Endothelial cell (in vitro differentiated cells): ENCODE results near the gene MT1G. TPM values are rescaled to one million over a fixed set of nuclear protein-coding genes. Genes with fewer than 3 reads are reported as not detected.

Experiments
- DNase-seq: peaks from one replicate; pipeline ENCODE4 v3.0.0; 2021; ENCODE audit warnings: low spot score
- H3K27ac Mint-ChIP-seq: one replicate; pipeline ENCODE4 v1.8.0; 2021; ENCODE audit warnings: mixed read lengths, inconsistent platforms; ENCODE audit not compliant: unreplicated experiment
- H3K27me3 Mint-ChIP-seq: one replicate; pipeline ENCODE4 v1.8.0; 2021; ENCODE audit warnings: mild to moderate bottlenecking, moderate library complexity, mixed read lengths, inconsistent platforms; ENCODE audit not compliant: unreplicated experiment
- H3K36me3 Mint-ChIP-seq: one replicate; pipeline ENCODE4 v1.8.0; 2021; ENCODE audit warnings: mild to moderate bottlenecking, low read depth, mixed read lengths, inconsistent platforms; ENCODE audit not compliant: unreplicated experiment
- H3K4me1 Mint-ChIP-seq: one replicate; pipeline ENCODE4 v1.8.0; 2021; ENCODE audit warnings: mild to moderate bottlenecking, mixed read lengths, inconsistent platforms; ENCODE audit not compliant: unreplicated experiment
- H3K4me3 Mint-ChIP-seq: one replicate; pipeline ENCODE4 v1.8.0; 2021; ENCODE audit warnings: mild to moderate bottlenecking, mixed read lengths, inconsistent platforms; ENCODE audit not compliant: unreplicated experiment
- H3K9me3 Mint-ChIP-seq: one replicate; pipeline ENCODE4 v1.8.0; 2021; ENCODE audit warnings: mixed read lengths, inconsistent platforms; ENCODE audit not compliant: unreplicated experiment
- total RNA-seq: library from RNA; stranded (reverse); fragmentation: NEBNext Ultra II Directional; extraction: Animal tissue kit (Norgen Biotek cat#: 25700); gene quantifications from one replicate; pipeline ENCODE4 v1.2.1, GENCODE V29; 2021; ENCODE audit not compliant: unreplicated experiment
- TF ChIP-seq, protein P1 (sequence below): fragments of 200-600 bp; sonication (generic); IDR thresholded peaks from one replicate; pipeline ENCODE4 v1.5.0; 2021; ENCODE audit warnings: antibody characterized with exemption; ENCODE audit not compliant: unreplicated experiment

Gene MT1G
- total RNA-seq, 1 donor from 2014 or later = not detected

DNA sequence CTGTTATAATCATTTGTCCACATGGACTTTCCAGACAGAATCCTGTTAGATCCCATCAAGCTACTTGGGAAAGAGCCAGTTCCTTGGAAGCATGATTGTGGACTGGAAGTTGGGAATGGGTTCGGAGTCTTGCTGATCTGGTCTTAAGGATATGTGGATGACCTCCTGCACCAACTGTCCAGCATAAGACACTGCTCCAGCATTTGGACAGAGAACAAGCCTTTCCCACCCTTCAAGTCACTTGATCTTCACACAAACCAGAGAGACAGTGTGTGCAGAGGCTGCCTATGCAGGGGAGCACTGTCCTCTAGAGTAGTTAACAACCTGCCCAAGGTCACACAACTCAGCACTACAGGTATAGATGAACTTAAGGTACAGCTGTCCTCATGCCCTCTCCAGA is 22.0 kb downstream of the MT1G start:
- TF ChIP-seq, protein P1, sequence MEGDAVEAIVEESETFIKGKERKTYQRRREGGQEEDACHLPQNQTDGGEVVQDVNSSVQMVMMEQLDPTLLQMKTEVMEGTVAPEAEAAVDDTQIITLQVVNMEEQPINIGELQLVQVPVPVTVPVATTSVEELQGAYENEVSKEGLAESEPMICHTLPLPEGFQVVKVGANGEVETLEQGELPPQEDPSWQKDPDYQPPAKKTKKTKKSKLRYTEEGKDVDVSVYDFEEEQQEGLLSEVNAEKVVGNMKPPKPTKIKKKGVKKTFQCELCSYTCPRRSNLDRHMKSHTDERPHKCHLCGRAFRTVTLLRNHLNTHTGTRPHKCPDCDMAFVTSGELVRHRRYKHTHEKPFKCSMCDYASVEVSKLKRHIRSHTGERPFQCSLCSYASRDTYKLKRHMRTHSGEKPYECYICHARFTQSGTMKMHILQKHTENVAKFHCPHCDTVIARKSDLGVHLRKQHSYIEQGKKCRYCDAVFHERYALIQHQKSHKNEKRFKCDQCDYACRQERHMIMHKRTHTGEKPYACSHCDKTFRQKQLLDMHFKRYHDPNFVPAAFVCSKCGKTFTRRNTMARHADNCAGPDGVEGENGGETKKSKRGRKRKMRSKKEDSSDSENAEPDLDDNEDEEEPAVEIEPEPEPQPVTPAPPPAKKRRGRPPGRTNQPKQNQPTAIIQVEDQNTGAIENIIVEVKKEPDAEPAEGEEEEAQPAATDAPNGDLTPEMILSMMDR = no peak
- Mint-ChIP-seq H3K27me3 (peaks cover 21% of the 10 kb centered on the region), H3K9me3 (no peaks in the 10 kb centered on the region), H3K36me3 (no peaks in the 10 kb centered on the region), H3K27ac (no peak overlapping the region), H3K4me1 (no peaks in the 10 kb centered on the region), H3K4me3 (no peak overlapping the region)
- no peak for DNase-seq

DNA sequence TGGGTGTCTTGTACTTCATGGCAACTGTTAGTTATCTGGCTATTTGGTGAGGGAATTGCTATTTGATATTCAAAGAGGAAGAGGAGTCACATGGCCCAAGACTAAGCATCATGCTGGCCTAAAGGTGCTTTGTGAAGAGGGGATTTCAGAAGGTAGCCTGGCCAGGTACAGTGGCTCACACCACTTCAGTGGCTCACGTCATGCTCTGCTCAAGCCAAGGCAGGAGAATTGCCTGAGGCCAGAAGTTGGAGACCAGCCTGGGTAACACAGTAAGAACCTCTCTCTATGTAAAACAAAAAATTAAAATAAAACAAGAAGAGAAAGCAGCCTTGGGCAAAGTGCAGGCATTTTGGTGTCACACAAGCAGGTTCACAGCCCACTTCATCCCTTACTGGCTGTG is 22.6 kb downstream of the MT1G start:
- no peak overlapping the region for H3K4me3 Mint-ChIP-seq
- no peaks in the 10 kb centered on the region for H3K36me3 Mint-ChIP-seq
- DNase-seq = no peak

DNA sequence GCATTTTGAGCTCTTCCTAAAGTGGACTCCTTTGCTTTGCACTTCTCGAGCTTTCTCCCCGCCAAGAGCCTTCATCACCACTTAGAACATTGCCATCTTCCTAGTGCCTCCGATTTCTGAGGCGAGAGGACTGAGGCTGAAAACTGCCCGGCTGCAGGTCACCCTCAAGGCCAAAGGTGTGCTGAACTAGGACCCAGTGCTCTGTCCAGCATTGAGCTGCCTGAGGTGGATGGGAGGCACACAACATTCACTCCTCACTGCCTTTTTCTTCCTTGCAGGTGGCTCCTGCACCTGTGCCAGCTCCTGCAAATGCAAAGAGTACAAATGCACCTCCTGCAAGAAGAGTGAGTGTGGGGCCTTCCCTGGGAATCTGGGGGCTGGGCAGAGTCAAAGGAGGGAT is 24.0 kb downstream of the MT1G start:
- H3K4me1 Mint-ChIP-seq = no peaks in the 10 kb centered on the region
- peaks cover 27% of the 10 kb centered on the region for H3K27me3 Mint-ChIP-seq

More for the DNA sequence above, 22.6 kb downstream of the MT1G start:
- Mint-ChIP-seq H3K27me3 (peaks cover 21% of the 10 kb centered on the region), H3K27ac (no peak overlapping the region), H3K4me1 (no peaks in the 10 kb centered on the region), H3K9me3 (no peaks in the 10 kb centered on the region)
- TF ChIP-seq, protein P1 = no peak

DNA sequence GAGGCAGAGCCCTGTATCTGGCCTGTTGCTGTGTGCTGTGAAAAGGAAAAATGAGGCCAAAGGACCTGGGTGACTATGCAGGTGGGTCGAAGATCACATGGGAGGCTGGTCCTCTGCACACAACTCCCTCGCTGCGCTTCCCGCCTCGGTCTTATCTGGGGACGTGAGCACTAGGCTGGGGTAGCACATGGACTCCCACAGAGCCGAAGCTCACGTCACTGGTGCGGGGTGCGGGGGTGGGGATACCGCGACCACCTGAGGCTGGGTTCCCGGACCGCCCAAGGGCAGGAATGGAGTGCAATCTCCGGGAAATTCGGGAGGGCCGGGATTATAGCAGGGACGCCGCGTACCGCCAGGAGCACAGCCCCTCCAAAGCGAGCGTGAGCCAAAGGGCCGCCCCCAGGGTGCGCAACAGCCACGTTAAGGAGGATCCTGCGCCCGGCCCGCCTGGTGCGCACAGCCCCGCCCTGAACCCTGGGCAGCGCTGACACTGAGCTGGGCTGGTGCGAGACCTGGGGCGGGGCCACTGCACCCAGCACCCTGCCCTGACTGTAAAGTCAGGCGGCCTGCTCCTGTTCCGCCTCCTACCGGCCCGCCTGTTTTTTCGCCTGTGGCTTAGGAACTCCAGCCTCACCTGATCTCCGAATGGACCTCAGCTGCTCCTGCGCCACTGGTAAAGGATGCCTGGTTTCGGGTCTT is 24.6 kb downstream of the MT1G start:
- no peaks in the 10 kb centered on the region for H3K9me3 Mint-ChIP-seq
- TF ChIP-seq, protein P1 = no peak
- no peaks in the 10 kb centered on the region for H3K4me1 Mint-ChIP-seq
- H3K36me3 Mint-ChIP-seq = no peaks in the 10 kb centered on the region
- no peak overlapping the region for H3K27ac Mint-ChIP-seq
- DNase-seq = no peak
- no peak overlapping the region for H3K4me3 Mint-ChIP-seq
- H3K27me3 Mint-ChIP-seq = peaks cover 27% of the 10 kb centered on the region

More for the DNA sequence above, 24.0 kb downstream of the MT1G start:
- Mint-ChIP-seq H3K4me3 (no peak overlapping the region), H3K9me3 (no peaks in the 10 kb centered on the region), H3K36me3 (no peaks in the 10 kb centered on the region), H3K27ac (no peak overlapping the region)
- TF ChIP-seq, protein P1 = no peak
- no peak for DNase-seq

DNA sequence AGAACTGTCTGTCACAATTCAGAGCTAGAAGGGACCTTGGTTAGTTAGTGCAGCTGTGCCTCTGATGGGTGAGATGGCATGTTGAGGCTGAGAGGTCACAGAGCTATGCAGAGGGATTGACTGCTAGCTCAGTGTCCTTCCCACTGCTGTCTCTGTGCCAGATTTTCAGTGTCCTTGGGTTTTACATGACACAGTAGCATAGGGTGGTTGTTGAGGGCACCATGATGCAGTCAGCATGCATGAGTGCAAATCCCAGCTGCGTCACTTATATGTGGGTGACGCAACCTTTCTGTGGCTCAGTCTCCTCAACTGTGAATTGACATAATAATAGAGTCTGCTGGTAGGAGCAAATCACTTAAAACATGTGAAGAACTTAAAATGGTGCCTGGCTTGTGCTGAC is 26.7 kb downstream of the MT1G start:
- TF ChIP-seq, protein P1 = no peak
- Mint-ChIP-seq H3K27ac (no peak overlapping the region), H3K9me3 (no peaks in the 10 kb centered on the region), H3K4me3 (no peak overlapping the region), H3K36me3 (no peaks in the 10 kb centered on the region), H3K4me1 (peaks cover 3% of the 10 kb centered on the region), H3K27me3 (peaks cover 34% of the 10 kb centered on the region)
- no peak for DNase-seq
